ENCODE data around the gene TNNT3.

GRCh38 chr11:1921574-1922141 is 2.2 kb downstream of the TNNT3 start:
- TF ChIP-seq EZH2phosphoT487 (IDR thresholded peaks at IDR 0.05; ENCODE audit: insufficient read depth, low read depth) (no peak), EZH2 (IDR thresholded peaks at IDR 0.05; ENCODE audit: insufficient read depth, poor library complexity, severe bottlenecking) (no peak)
